HG02970 (cell line): ENCODE results near the gene KCNK4.

Experiments used
- ATAC-seq: cut with Tn5 transposase; IDR thresholded peaks from one replicate; pipeline ENCODE4 v1.9.1; 2021; ENCODE audit warnings: mild to moderate bottlenecking, moderate library complexity, moderate number of reproducible peaks; ENCODE audit not compliant: unreplicated experiment, low FRiP score

The KCNK4 gene

GRCh38 chr11:64267207-64267945 is 23.7 kb upstream of the KCNK4 start:
- ATAC-seq = no peak

GRCh38 chr11:64268025-64268892 is 22.8 kb upstream of the KCNK4 start:
- no peak for ATAC-seq

- ATAC-seq = no peak
These were observed 22.1 kb upstream of the KCNK4 start for GRCh38 chr11:64268893-64269539.

- peak; percentile 68 for ATAC-seq
These were observed 21.4 kb upstream of the KCNK4 start for GRCh38 chr11:64269540-64270220.

GRCh38 chr11:64275031-64275800 is 15.9 kb upstream of the KCNK4 start:
- ATAC-seq = no peak

- ATAC-seq = no peak
These were observed 15.3 kb upstream of the KCNK4 start for GRCh38 chr11:64275841-64276240.

GRCh38 chr11:64276653-64277431 is 14.3 kb upstream of the KCNK4 start:
- ATAC-seq = no peak

- ATAC-seq = no peak
These were observed 12.4 kb upstream of the KCNK4 start for GRCh38 chr11:64278576-64279190.

- no peak for ATAC-seq
These were observed 8.9 kb upstream of the KCNK4 start for GRCh38 chr11:64281957-64282770.

GRCh38 chr11:64283092-64283491 is 8.0 kb upstream of the KCNK4 start:
- ATAC-seq = no peak

- peak; percentile 39 for ATAC-seq
These were observed 6.8 kb upstream of the KCNK4 start, which contains the start of gene BAD for GRCh38 chr11:64284048-64284961. Gene BAD (minus strand): TSS chr11:64284665. CDS start chr11:64284368, 297 bp downstream.

GRCh38 chr11:64284962-64285884 is 5.9 kb upstream of the KCNK4 start, which contains the start of gene GPR137:
Gene GPR137 (plus strand): TSS chr11:64285848. CDS start chr11:64286525, 677 bp downstream.
- ATAC-seq = peak; percentile 70

- no peak for ATAC-seq
These were observed 5.0 kb upstream of the KCNK4 start for GRCh38 chr11:64285885-64286800.

GRCh38 chr11:64286801-64287159 is 4.3 kb upstream of the KCNK4 start:
- ATAC-seq = no peak
